GM23338 (cell line): ENCODE data around the gene BACE2. TPM values are rescaled to one million over a fixed set of nuclear protein-coding genes. Genes with fewer than 3 reads are reported as not detected.

ENCODE experiments used
- ATAC-seq: fragments of 200-7000 bp; cut with Tn5 transposase; 3 replicates; pipeline ENCODE4 v1.9.1; 2020
- DNase-seq: peaks from one replicate; pipeline ENCODE4 v3.0.0-alpha.2; 2015; ENCODE audit warnings: low spot score
- H2AFZ ChIP-seq: fragments of 200-600 bp; sonication (generic); 2 replicates; pipeline ENCODE4 v1.8.0; 2016; ENCODE audit warnings: antibody characterized with exemption, mild to moderate bottlenecking, moderate library complexity
- H3F3A ChIP-seq: fragments of 200-600 bp; sonication (generic); replicated peaks from 2 replicates; pipeline ENCODE4 v1.8.0; 2017; ENCODE audit warnings: antibody characterized with exemption, mixed run types, low read depth
- H3K27ac ChIP-seq: fragments of 200-600 bp; sonication (generic); 2 replicates; pipeline ENCODE4 v1.6.1; 2016; ENCODE audit warnings: low read depth
- H3K27me3 ChIP-seq: fragments of 200-600 bp; sonication (generic); 2 replicates; pipeline ENCODE4 v1.8.0; 2016; ENCODE audit warnings: mild to moderate bottlenecking, mixed run types, moderate library complexity; ENCODE audit not compliant: insufficient read depth
- H3K36me3 ChIP-seq: fragments of 200-600 bp; sonication (generic); 2 replicates; pipeline ENCODE4 v1.8.0; 2016; ENCODE audit warnings: mild to moderate bottlenecking; ENCODE audit not compliant: insufficient read depth
- H3K4me1 ChIP-seq: fragments of 200-600 bp; sonication (generic); 2 replicates; pipeline ENCODE4 v1.8.0; 2016; ENCODE audit warnings: mild to moderate bottlenecking, moderate library complexity; ENCODE audit not compliant: insufficient read depth
- H3K4me2 ChIP-seq: fragments of 200-600 bp; sonication (generic); 2 replicates; pipeline ENCODE4 v1.7.1; 2017; ENCODE audit warnings: mixed run types
- H3K4me3 ChIP-seq: fragments of 200-600 bp; sonication (generic); 2 replicates; pipeline ENCODE4 v1.6.1; 2016; ENCODE audit warnings: mixed run types
- H3K79me2 ChIP-seq: fragments of 200-600 bp; sonication (generic); replicated peaks from 2 replicates; pipeline ENCODE4 v1.8.0; 2017; ENCODE audit warnings: mild to moderate bottlenecking; ENCODE audit not compliant: insufficient read depth
- H3K9me2 ChIP-seq: fragments of 200-600 bp; sonication (generic); 2 replicates; pipeline ENCODE4 v1.8.0; 2017; ENCODE audit not compliant: insufficient read depth
- H4K20me1 ChIP-seq: fragments of 200-600 bp; sonication (generic); replicated peaks from 2 replicates; pipeline ENCODE4 v1.8.0; 2017; ENCODE audit warnings: mild to moderate bottlenecking; ENCODE audit not compliant: insufficient read depth
- H3K27ac Mint-ChIP-seq: 2 replicates; pipeline ENCODE4 v1.8.0; 2020; ENCODE audit warnings: inconsistent platforms, mild to moderate bottlenecking, moderate library complexity, mixed read lengths
- H3K27me3 Mint-ChIP-seq: 3 replicates; pipeline ENCODE4 v1.8.0; 2022; ENCODE audit warnings: low read depth, mild to moderate bottlenecking, moderate library complexity, mixed read lengths, inconsistent platforms; ENCODE audit not compliant: insufficient read depth, poor library complexity
- H3K36me3 Mint-ChIP-seq: 3 replicates; pipeline ENCODE4 v1.8.0; 2021; ENCODE audit warnings: low read depth, mild to moderate bottlenecking, inconsistent platforms, moderate library complexity, mixed read lengths
- H3K4me1 Mint-ChIP-seq: 3 replicates; pipeline ENCODE4 v1.8.0; 2020; ENCODE audit warnings: mild to moderate bottlenecking, inconsistent platforms, mixed read lengths
- H3K4me3 Mint-ChIP-seq: 3 replicates; pipeline ENCODE4 v1.8.0; 2021; ENCODE audit warnings: moderate library complexity, mild to moderate bottlenecking, inconsistent platforms, mixed read lengths
- H3K9me3 Mint-ChIP-seq: 3 replicates; pipeline ENCODE4 v1.8.0; 2020; ENCODE audit warnings: moderate library complexity, mild to moderate bottlenecking, inconsistent platforms, mixed read lengths
- CREB1 ChIP-seq: fragments of 250-450 bp; sonication (Bioruptor Pico); IDR thresholded peaks from 2 replicates; pipeline ENCODE4 v1.5.0; 2020; ENCODE audit warnings: low read depth, mild to moderate bottlenecking, moderate library complexity
- CTCF ChIP-seq, 2 experiments: fragments of 200-600 bp in 1 of 2; sonication (generic) in 1 of 2; conservative IDR thresholded peaks; 2 replicates each; pipeline versions ENCODE4 v1.5.1 to v1.6.1; 2016 to 2017; ENCODE audit warnings: antibody characterized with exemption in 2 of 2, low read depth in 2 of 2, mild to moderate bottlenecking in 2 of 2, moderate library complexity in 1 of 2
- ETS1 ChIP-seq: IDR thresholded peaks from 2 replicates; pipeline ENCODE4 v1.6.1; 2016; ENCODE audit warnings: antibody characterized with exemption
- POLR2AphosphoS5 ChIP-seq: IDR thresholded peaks from 2 replicates; pipeline ENCODE4 v1.6.1; 2016; ENCODE audit warnings: antibody characterized with exemption, low read depth
- REST ChIP-seq: IDR thresholded peaks from one replicate; pipeline ENCODE4 v1.6.1; 2018; ENCODE audit warnings: antibody characterized with exemption; ENCODE audit not compliant: unreplicated experiment
- STAT1 ChIP-seq: IDR thresholded peaks from one replicate; pipeline ENCODE4 v1.6.1; 2016; ENCODE audit warnings: antibody characterized with exemption; ENCODE audit not compliant: unreplicated experiment
- ZNF331 ChIP-seq: fragments of 250-450 bp; sonication (Bioruptor Pico); IDR thresholded peaks from 2 replicates; pipeline ENCODE4 v1.5.0; 2020; ENCODE audit warnings: low read depth, mild to moderate bottlenecking, moderate library complexity
- ZNF462 ChIP-seq: fragments of 250-450 bp; sonication (Bioruptor Pico); IDR thresholded peaks from 2 replicates; pipeline ENCODE4 v1.5.0; 2020; ENCODE audit warnings: mild to moderate bottlenecking, moderate library complexity
- polyA plus RNA-seq: library from polyadenylated mRNA; unstranded; fragments of >200 nt; fragmentation: Nextera tagmentation; extraction: Ambion mirVana; gene quantifications from 2 replicates; pipeline ENCODE4 v1.2.1, GENCODE V29; 2016
- total RNA-seq: library from RNA; depleted of rRNA; stranded (reverse); fragments of >200 nt; shearing (Covaris generic); gene quantifications from 2 replicates; pipeline ENCODE4 v1.2.3, GENCODE V29; 2014

Gene BACE2
- total and polyA plus RNA-seq, 2 experiments from 2014 or later, result 3.5 to 6.8 TPM

GRCh38 chr21:41195311-41195710 is 27.4 kb downstream of the BACE2 start (continued):
- TF ChIP-seq CTCF (conservative IDR thresholded peaks at IDR 0.05; ENCODE audit: low read depth in 2 of 2) (no peak), ETS1 (no peak), REST (no peak), ZNF331 (no peak), STAT1 (no peak), CREB1 (no peak)

GRCh38 chr21:41196993-41197392 is 29.0 kb downstream of the BACE2 start:
- no peaks in the 10 kb centered on the region for H3K79me2 ChIP-seq
- TF ChIP-seq ZNF331, result no peak
- TF ChIP-seq ZNF462 (CRISPR knock-in tag), result no peak
- no peak for TF ChIP-seq POLR2AphosphoS5
- no peak for TF ChIP-seq ETS1
- TF ChIP-seq STAT1, result no peak

More at GRCh38 chr21:41196993-41197392, 29.0 kb downstream of the BACE2 start:
- H3K4me3 ChIP-seq, result no peak overlapping the region
- no peaks in the 10 kb centered on the region for H3F3A ChIP-seq
- H3K27me3 ChIP-seq, result no peaks in the 10 kb centered on the region
- no peaks in the 10 kb centered on the region for H3K36me3 ChIP-seq
- Mint-ChIP-seq H3K27ac (no peak overlapping the region), H3K4me3 (no peak overlapping the region), H3K27me3 (peaks cover 4% of the 10 kb centered on the region), H3K4me1 (peaks cover 6% of the 10 kb centered on the region; the same call in 2 of the 3 replicates), H3K36me3 (no peaks in the 10 kb centered on the region), H3K9me3 (no peaks in the 10 kb centered on the region)
- H3K4me1 ChIP-seq, result no peaks in the 10 kb centered on the region
- H3K27ac ChIP-seq, result no peak overlapping the region
- H3K9me2 ChIP-seq, result no peaks in the 10 kb centered on the region
- no peak overlapping the region for H3K4me2 ChIP-seq
- H4K20me1 ChIP-seq, result no peaks in the 10 kb centered on the region
- DNase-seq (no peak), ATAC-seq (no peak)
- no peak overlapping the region for H2AFZ ChIP-seq
